CD4-positive, alpha-beta T cell treated with Interleukin-6 for 4 hours (primary cell): ENCODE measurements around the gene COA1.
A peak's percentile ranks its signal among the peaks of the same experiment; 100 is the strongest.
"Not testable (repeated sequence)": the region's sequence is repeated elsewhere in the genome, so short reads cannot be mapped to it uniquely, and the experiment has no call there.

Experiments used
- DNase-seq: peaks from one replicate; pipeline ENCODE4 v3.0.0-alpha.2; 2020; ENCODE audit warnings: mixed read lengths

COA1 gene, protein sequence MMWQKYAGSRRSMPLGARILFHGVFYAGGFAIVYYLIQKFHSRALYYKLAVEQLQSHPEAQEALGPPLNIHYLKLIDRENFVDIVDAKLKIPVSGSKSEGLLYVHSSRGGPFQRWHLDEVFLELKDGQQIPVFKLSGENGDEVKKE

GRCh38 chr7:43729214-43729923 lies at the start of gene COA1:
TSS of gene COA1 (minus strand) at chr7:43729523. CDS start at chr7:43648614, 80,909 bp downstream.
- peak; percentile 84 for DNase-seq

DNA sequence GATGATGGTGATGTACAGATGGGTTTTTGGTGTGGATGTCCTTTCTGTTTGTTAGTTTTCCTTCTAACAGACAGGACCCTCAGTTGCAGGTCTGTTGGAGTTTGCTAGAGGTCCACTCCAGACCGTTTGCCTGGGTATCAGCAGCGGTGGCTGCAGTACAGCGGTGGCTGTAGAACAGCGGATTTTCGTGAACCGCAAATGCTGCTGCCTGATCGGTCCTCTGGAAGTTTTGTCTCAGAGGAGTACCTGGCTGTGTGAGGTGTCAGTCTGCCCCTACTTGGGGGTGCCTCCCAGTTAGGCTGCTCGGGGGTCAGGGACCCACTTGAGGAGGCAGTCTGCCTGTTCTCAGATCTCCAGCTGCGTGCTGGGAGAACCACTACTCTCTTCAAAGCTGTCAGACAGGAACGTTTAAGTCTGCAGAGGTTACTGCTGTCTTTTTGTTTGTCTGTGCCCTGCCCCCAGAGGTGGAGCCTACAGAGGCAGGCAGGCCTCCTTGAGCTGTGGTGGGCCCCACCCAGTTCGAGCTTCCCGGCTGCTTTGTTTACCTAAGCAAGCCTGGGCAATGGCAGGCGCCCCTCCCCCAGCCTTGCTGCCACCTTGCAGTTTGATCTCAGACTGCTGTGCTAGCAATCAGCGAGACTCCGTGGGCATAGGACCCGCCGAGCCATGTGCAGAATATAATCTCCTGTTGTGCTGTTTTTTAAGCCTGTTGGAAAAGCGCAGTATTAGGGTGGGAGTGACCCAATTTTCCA lies 49.1 kb upstream of the COA1 start:
- DNase-seq, result not testable (repeated sequence)

DNA sequence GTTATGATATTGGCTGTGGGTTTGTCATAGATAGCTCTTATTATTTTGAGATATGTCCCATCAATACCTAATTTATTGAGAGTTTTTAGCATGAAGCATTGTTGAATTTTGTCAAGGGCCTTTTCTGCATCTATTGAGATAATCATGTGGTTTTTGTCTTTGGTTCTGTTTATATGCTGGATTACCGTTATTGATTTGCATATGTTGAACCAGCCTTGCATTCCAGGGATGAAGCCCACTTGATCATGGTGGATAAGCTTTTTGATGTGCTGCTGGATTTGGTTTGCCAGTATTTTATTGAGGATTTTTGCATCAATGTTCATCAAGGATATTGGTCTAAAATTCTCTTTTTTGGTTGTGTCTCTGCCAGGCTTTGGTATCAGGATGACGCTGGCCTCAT lies 45.9 kb upstream of the COA1 start:
- DNase-seq, result not testable (repeated sequence)

DNA sequence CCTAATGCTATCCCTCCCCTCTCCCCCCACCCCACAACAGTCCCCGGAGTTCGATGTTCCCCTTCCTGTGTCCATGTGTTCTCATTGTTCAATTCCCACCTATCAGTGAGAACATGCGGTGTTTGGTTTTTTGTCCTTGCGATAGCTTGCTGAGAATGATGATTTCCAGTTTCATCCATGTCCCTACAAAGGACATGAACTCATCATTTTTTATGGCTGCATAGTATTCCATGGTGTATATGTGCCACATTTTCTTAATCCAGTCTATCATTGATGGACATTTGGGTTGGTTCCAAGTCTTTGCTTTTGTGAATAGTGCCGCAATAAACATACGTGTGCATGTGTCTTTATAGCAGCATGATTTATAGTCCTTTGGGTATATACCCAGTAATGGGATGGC lies 43.9 kb upstream of the COA1 start:
- DNase-seq, result not testable (repeated sequence)

DNA sequence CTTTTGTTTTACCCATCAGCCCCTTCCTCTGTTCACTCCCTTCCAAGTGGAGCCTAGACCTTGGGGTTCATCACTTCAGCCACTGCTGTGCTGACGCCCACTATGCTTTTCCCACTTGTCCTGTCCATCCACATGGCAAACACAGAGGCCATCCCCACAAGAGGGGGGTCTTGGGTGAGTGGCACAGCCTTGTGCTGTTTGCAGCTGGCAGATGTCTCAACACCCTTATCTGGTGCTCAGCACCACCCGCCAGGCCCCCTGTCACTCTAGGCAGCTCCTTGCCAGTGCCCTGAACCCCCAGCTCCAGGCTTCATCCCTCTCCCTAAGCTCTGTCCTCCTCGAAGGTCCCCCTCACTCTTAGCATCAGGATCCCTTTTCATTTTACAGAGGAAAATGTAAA lies 42.2 kb upstream of the COA1 start:
- no peak for DNase-seq

DNA sequence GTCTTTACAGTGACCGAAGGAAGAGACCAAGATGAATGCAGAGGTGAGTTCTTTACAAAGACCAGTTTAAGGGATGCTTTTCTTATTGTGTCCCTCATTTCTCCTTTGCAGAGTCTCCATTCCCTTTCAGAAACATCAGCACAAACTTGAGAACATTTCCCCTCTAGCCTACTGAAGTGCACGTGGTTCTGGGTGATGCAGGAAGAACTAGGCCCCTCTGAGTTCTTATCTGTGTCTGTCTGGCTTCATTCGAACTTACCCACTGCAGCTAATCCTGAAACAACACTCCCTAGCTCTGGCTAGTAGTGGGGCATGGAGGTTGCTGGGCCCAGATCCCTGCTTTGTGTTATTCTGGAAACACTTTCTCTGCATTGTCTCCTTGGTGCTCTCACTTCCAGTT lies 41.8 kb upstream of the COA1 start:
- no peak for DNase-seq

DNA sequence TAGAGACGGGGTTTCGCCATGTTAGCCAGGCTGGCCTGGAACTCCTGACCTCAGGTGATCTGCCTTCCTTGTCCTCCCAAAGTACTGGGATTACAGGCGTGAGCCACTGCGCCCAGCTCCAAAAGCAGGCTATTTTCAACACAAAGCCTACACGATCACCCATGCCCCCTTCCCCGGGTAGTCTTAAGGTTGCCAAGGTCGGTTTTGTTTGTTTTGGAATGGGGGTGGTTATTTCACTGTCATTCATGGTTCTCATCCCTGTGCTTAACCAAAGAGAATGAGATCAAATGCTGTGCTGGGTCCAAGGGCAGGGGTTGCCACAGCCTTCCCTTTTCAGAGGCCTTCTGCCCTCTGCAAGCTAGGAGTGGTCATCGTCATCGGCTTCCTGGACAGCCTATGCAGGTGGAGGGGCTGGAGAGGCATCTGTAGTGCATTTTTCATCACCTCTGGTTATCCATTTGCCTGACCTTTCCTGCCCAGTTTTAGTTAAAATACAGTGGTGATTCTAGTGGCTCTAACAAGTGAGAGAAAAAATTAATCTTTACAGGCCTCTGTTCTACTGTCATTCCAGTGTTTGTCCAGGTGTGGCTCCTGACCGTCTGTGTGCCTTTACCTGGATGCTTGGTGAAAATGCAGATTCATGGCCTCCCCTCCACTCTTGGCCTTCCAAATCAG lies 40.6 kb upstream of the COA1 start:
- DNase-seq, result no peak

GRCh38 chr7:43769281-43769680 lies 40.0 kb upstream of the COA1 start:
- no peak for DNase-seq

DNA sequence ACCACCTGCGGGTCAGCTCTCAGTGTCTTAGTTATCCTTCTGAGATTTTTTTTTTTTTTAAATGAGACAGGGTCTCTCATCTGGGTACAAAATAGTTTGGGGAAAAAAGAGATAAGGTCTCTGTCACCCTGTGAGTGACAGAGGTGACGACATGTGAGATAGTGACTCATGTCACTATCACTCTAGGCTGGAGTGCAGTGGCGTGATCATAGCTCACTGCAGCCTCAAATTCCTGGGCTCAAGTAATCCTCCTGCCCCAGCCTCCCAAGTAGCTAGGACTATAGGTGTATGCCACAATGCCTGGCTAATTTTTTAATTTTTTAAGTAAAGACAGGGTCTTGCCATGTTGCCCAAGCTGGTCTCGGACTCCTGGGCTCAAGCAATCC lies 39.6 kb upstream of the COA1 start:
- DNase-seq, result no peak

DNA sequence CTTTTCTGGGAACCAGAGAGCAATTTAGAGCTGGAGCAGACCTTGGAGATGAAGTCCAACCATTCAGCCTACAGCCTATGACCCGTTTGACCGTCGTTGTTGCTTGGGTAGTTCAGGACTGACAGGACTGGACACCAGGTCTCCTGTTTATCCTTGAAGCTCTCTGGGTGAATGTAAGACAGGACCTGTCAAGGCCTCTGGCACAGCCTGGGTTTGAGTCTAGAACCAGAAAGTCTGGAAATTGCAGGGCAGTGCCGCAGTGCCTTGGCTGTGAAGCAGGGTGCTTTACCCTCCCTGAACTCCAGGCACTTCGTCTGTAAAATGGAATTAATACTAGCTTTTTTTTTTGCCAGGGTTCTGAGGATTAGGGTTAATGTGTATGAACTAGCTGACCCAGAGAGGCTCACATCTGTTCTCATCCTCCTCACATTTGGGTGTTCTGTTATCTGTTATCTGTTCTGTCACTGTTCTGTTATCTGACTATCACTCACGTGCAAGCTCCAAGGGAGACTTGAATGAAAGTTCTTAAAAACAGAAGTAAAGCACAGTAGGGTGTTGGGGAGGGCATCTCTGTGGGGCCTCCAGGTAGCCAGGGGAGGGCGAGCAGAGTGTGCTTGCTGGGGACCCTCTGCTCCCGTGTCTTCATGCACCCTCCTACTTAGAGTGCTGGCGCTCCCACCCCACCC lies 39.0 kb upstream of the COA1 start:
- DNase-seq, result no peak

DNA sequence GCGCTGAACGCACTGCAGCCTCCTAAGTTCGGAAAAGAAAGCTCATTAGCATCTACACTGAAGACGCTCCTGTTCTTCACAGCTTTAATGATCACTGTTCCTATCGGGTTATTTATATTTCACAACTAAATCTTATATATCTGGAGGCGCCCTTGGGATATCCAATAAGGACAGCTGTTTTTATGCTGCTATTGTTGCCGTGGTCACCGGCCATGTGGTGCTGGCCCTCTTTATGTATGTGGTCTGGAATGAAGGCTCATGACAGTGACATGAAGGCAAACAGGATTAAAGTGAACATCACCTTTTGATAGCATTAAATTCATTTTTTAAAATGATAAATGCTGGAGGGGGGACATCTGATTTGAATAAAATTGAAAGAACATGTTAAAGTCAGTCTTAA lies 38.0 kb upstream of the COA1 start:
- no peak for DNase-seq

DNA sequence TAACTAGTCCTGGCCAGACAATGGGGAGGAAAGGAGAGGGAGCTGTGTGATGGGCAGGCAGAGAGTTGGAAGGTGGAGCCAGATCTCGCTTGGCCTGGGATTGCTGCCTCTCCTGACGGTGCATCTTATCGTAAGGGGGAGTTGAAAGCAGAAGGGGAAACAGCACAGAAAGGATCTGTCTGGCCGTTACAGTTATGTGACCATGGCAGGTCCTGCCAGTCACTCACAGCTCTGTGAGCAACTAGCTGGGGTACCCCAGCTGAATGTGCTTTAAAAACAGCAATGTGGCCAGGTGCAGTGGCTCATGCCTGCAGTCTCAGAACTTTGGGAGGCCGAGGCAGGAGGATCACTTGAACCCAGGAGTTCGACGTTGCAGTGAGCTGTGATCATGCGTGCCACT lies 37.2 kb upstream of the COA1 start:
- no peak for DNase-seq

GRCh38 chr7:43764807-43765491 lies 35.6 kb upstream of the COA1 start:
- DNase-seq, result no peak

DNA sequence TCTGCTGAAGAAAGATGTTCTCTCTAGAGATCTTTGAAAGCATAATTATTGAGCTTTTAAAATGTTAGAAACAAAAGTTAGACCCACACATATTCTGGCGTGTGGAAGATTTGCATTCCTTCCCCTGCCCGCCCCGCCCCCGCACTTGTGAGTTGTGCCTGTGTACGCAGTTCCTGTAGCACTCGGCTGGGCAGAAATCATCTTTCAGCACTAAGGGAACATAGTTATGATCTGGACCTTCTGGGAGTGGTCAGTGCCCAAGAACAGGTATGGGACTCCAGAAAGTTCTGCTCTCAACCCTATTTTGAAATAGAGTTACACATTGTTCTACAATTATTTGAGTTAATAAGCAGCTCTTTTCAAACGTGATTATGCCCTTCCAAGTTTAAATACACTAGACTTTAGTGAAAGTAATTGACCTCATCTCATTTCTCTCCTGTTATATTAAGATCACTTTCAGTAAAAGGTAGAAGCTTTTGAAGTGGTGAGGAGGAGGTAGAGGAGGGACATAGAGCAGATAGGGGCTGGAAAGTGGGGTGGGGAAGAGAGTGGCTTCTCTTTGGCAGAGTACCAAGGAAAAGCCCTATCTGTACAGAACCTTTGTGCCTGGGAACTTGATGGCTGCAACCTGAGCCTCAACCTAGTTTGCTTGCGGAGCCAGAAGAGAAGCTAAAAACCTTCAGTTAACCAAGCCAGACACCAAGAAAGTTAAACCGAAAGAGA lies 34.9 kb upstream of the COA1 start:
- DNase-seq, result peak; percentile 55

- DNase-seq, result no peak
Measured at GRCh38 chr7:43763183-43763582, 33.9 kb upstream of the COA1 start.

DNA sequence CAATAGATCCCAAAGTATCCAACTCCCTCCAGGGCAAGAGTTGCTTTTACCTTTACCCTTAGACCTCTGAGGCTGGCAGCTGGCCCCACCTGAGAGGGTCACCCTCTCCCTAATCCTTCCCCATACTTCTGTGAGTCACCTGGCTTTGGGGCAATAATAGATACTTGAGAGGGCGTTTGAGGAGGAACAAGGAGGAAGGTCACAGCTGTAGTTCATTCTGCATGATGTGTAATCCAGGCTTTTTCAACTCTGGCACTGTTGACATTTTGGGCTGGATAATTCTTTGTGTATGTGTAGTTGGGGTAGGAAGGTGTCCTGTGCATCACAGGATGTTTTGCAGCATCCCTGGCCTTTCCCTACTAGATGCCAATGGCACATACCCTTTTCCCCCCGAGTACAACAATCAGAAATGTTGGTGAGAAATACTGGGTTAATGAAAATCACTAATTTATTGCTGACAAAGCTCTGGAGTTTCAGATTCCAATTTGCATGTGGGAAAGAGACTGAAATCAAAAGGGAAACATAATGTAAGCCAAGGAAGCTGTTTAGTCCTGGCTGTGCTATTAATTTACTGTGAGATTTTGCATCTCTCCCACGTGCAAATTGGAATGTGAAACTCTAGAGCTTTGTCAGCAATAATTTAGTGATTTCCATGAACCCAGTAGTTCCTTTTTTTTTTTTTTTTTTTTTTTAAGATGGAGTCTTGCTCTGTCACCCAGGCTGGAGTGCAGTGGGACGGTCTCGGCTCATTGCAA lies 32.8 kb upstream of the COA1 start:
- DNase-seq, result no peak

GRCh38 chr7:43761382-43761781 lies 32.1 kb upstream of the COA1 start:
- no peak for DNase-seq

DNA sequence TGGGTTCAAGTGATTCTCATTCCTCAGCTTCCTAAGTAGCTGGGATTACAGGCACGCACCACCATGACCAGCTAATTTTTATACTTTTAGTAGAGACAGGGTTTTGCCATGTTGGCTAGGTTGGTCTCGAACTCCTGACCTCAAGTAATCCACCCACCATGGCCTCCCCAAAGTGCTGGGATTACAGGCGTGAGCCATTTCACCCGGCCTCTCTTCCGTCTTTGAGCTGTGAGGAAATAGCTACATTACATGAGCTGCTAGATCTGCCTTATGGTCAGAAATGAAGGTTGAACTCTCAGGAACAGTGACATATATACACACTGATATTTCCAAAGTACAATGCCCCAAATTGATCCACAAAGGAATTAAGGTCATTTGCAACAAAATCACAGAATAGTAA lies 31.5 kb upstream of the COA1 start:
- no peak for DNase-seq

GRCh38 chr7:43758822-43759683 lies 29.7 kb upstream of the COA1 start:
- DNase-seq, result peak; percentile 47
